WTC11 (cell line): ENCODE results near the gene GINS1.

Experiments
- CREB1 ChIP-seq: sonication (generic); formaldehyde crosslinking; IDR thresholded peaks from 2 replicates; pipeline ENCODE4 v1.8.0; 2023; ENCODE audit warnings: mild to moderate bottlenecking, missing genetic modification reagents
- ESRRA ChIP-seq: sonication (generic); formaldehyde crosslinking; IDR thresholded peaks from 2 replicates; pipeline ENCODE4 v1.8.1; 2022; ENCODE audit warnings: mild to moderate bottlenecking, missing genetic modification reagents, borderline replicate concordance
- ETV6 ChIP-seq: sonication (generic); formaldehyde crosslinking; IDR thresholded peaks from 2 replicates; pipeline ENCODE4 v1.8.1; 2022; ENCODE audit warnings: mild to moderate bottlenecking, missing genetic modification reagents
- FOXJ3 ChIP-seq: sonication (generic); formaldehyde crosslinking; IDR thresholded peaks from 2 replicates; pipeline ENCODE4 v1.9.0; 2021; ENCODE audit warnings: missing genetic modification reagents, mild to moderate bottlenecking, borderline replicate concordance
- JAZF1 ChIP-seq: fragments of 250-450 bp; sonication (Bioruptor Pico); IDR thresholded peaks from 2 replicates; pipeline ENCODE4 v1.9.0; 2021; ENCODE audit warnings: moderate library complexity, mild to moderate bottlenecking, inconsistent platforms
- SP1 ChIP-seq: sonication (generic); formaldehyde crosslinking; conservative IDR thresholded peaks from 2 replicates; pipeline ENCODE4 v1.8.1; 2022; ENCODE audit warnings: missing genetic modification reagents
- ZNF416 ChIP-seq: fragments of 250-450 bp; sonication (Bioruptor Pico); IDR thresholded peaks from 2 replicates; pipeline ENCODE4 v1.9.0; 2021; ENCODE audit warnings: mild to moderate bottlenecking, inconsistent platforms
- TF ChIP-seq, protein P1 (sequence below): fragments of 200-600 bp; IDR thresholded peaks from 2 replicates; pipeline ENCODE4 v1.8.0; 2022; ENCODE audit warnings: antibody characterized with exemption
- TF ChIP-seq, protein P2 (sequence below): sonication (generic); formaldehyde crosslinking; IDR thresholded peaks from 2 replicates; pipeline ENCODE4 v1.8.1; 2022; ENCODE audit warnings: mild to moderate bottlenecking, moderate library complexity, missing genetic modification reagents
- TF ChIP-seq, protein P3 (sequence below): sonication (generic); formaldehyde crosslinking; IDR thresholded peaks from 2 replicates; pipeline ENCODE4 v1.8.0; 2022; ENCODE audit warnings: missing genetic modification reagents
- TF ChIP-seq, protein P4 (sequence below): sonication (generic); formaldehyde crosslinking; IDR thresholded peaks from 2 replicates; pipeline ENCODE4 v1.8.1; 2023; ENCODE audit warnings: mild to moderate bottlenecking, missing genetic modification reagents, moderate library complexity
- TF ChIP-seq, protein P5 (sequence below): sonication (generic); formaldehyde crosslinking; IDR thresholded peaks from 2 replicates; pipeline ENCODE4 v1.8.1; 2023; ENCODE audit warnings: mild to moderate bottlenecking, moderate library complexity, missing genetic modification reagents
- TF ChIP-seq, protein P6 (sequence below): fragments of 250-450 bp; sonication (Bioruptor Pico); IDR thresholded peaks from 2 replicates; pipeline ENCODE4 v1.9.0; 2021; ENCODE audit warnings: mild to moderate bottlenecking

DNA sequence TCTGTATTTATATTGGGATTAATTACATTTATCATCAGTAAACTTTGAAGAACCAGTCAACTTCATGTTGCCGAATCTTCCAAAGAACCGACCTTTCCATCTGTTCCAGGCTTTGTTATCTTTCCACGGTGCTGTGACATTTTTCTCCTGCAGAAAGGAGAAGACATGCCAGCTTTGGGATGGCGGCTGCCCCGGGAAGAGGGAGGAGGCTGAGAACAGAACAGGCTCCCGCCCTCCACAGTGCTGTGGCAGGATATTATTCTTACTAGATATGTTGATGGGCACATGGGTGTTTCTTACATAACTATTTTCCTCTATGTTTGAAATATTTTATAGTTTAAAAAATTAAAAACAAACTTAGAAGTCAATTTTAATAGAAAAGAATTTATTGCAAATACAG lies 44.9 kb downstream of the GINS1 start:
- TF ChIP-seq, protein P1, sequence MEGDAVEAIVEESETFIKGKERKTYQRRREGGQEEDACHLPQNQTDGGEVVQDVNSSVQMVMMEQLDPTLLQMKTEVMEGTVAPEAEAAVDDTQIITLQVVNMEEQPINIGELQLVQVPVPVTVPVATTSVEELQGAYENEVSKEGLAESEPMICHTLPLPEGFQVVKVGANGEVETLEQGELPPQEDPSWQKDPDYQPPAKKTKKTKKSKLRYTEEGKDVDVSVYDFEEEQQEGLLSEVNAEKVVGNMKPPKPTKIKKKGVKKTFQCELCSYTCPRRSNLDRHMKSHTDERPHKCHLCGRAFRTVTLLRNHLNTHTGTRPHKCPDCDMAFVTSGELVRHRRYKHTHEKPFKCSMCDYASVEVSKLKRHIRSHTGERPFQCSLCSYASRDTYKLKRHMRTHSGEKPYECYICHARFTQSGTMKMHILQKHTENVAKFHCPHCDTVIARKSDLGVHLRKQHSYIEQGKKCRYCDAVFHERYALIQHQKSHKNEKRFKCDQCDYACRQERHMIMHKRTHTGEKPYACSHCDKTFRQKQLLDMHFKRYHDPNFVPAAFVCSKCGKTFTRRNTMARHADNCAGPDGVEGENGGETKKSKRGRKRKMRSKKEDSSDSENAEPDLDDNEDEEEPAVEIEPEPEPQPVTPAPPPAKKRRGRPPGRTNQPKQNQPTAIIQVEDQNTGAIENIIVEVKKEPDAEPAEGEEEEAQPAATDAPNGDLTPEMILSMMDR: no peak
- no peak for TF ChIP-seq ZNF416
- no peak for TF ChIP-seq ESRRA
- no peak for TF ChIP-seq FOXJ3 (CRISPR knock-in tag)
- TF ChIP-seq, protein P2, sequence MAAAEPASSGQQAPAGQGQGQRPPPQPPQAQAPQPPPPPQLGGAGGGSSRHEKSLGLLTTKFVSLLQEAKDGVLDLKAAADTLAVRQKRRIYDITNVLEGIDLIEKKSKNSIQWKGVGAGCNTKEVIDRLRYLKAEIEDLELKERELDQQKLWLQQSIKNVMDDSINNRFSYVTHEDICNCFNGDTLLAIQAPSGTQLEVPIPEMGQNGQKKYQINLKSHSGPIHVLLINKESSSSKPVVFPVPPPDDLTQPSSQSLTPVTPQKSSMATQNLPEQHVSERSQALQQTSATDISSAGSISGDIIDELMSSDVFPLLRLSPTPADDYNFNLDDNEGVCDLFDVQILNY (CRISPR knock-in tag): no peak
- no peak for TF ChIP-seq ETV6 (CRISPR knock-in tag)
- TF ChIP-seq CREB1 (CRISPR knock-in tag): no peak
- TF ChIP-seq, protein P3, sequence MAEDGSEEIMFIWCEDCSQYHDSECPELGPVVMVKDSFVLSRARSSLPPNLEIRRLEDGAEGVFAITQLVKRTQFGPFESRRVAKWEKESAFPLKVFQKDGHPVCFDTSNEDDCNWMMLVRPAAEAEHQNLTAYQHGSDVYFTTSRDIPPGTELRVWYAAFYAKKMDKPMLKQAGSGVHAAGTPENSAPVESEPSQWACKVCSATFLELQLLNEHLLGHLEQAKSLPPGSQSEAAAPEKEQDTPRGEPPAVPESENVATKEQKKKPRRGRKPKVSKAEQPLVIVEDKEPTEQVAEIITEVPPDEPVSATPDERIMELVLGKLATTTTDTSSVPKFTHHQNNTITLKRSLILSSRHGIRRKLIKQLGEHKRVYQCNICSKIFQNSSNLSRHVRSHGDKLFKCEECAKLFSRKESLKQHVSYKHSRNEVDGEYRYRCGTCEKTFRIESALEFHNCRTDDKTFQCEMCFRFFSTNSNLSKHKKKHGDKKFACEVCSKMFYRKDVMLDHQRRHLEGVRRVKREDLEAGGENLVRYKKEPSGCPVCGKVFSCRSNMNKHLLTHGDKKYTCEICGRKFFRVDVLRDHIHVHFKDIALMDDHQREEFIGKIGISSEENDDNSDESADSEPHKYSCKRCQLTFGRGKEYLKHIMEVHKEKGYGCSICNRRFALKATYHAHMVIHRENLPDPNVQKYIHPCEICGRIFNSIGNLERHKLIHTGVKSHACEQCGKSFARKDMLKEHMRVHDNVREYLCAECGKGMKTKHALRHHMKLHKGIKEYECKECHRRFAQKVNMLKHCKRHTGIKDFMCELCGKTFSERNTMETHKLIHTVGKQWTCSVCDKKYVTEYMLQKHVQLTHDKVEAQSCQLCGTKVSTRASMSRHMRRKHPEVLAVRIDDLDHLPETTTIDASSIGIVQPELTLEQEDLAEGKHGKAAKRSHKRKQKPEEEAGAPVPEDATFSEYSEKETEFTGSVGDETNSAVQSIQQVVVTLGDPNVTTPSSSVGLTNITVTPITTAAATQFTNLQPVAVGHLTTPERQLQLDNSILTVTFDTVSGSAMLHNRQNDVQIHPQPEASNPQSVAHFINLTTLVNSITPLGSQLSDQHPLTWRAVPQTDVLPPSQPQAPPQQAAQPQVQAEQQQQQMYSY: no peak
- TF ChIP-seq, protein P4, sequence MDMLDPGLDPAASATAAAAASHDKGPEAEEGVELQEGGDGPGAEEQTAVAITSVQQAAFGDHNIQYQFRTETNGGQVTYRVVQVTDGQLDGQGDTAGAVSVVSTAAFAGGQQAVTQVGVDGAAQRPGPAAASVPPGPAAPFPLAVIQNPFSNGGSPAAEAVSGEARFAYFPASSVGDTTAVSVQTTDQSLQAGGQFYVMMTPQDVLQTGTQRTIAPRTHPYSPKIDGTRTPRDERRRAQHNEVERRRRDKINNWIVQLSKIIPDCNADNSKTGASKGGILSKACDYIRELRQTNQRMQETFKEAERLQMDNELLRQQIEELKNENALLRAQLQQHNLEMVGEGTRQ (CRISPR knock-in tag): no peak
- TF ChIP-seq, protein P5, sequence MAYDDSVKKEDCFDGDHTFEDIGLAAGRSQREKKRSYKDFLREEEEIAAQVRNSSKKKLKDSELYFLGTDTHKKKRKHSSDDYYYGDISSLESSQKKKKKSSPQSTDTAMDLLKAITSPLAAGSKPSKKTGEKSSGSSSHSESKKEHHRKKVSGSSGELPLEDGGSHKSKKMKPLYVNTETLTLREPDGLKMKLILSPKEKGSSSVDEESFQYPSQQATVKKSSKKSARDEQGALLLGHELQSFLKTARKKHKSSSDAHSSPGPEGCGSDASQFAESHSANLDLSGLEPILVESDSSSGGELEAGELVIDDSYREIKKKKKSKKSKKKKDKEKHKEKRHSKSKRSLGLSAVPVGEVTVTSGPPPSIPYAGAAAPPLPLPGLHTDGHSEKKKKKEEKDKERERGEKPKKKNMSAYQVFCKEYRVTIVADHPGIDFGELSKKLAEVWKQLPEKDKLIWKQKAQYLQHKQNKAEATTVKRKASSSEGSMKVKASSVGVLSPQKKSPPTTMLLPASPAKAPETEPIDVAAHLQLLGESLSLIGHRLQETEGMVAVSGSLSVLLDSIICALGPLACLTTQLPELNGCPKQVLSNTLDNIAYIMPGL: no peak
- no peak for TF ChIP-seq SP1 (CRISPR knock-in tag)
- no peak for TF ChIP-seq JAZF1 (CRISPR knock-in tag)
- TF ChIP-seq, protein P6, sequence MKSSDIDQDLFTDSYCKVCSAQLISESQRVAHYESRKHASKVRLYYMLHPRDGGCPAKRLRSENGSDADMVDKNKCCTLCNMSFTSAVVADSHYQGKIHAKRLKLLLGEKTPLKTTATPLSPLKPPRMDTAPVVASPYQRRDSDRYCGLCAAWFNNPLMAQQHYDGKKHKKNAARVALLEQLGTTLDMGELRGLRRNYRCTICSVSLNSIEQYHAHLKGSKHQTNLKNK (CRISPR knock-in tag): no peak
